ENCODE data around the gene STAU1. TPM values are rescaled to one million over a fixed set of nuclear protein-coding genes. Genes with fewer than 3 reads are reported as not detected.
"Not testable (repeated sequence)": the region's sequence is repeated elsewhere in the genome, so short reads cannot be mapped to it uniquely, and the experiment has no call there.

Gene STAU1
- total RNA-seq, 4 donors from 2014 or later, result 51.4 to 65.6 (median 58.7) TPM

GRCh38 chr20:49096203-49096730 is 91.9 kb downstream of the STAU1 start:
- intact Hi-C loops (cut with DNase I), result no loop called here
- 84 to 87% methylated on average over 7 of the region's 7 CpGs for WGBS, 2 donors
- peaks cover 10 to 100% (median 24%) of the 10 kb centered on the region in 3 donors for H3K36me3 ChIP-seq

DNA sequence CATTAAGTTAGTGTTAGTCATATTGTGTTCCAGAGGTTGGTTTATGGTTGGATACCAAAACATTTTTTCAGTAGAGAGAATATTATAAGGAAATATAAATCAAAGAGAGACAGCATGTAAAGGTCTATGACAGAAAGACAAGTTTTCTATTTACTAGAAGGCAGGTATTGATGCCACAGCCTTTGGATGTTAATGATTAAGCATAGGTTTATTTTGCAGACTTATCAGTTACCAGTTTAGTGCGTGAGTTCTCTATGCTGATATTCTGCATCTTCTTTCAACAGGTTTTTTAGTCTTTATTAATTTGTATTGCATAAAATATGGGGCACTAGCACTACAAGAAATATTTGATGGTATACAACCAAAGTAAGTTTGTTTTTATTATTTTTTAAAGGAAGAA is 96.4 kb downstream of the STAU1 start:
- no peak overlapping the region for H3K4me3 ChIP-seq
- H3K4me1 ChIP-seq, result no peaks in the 10 kb centered on the region
- no peak overlapping the region for H3K27ac ChIP-seq
- TF ChIP-seq POLR2A (IDR thresholded peaks at IDR 0.05), result no peak
- TF ChIP-seq CTCF (IDR thresholded peaks at IDR 0.05), result no peak
- peaks cover 10 to 100% (median 56%) of the 10 kb centered on the region in 3 donors for H3K36me3 ChIP-seq
- H3K9me3 ChIP-seq, result no peaks in the 10 kb centered on the region
- DNase-seq, result no peak
- 89 to 97% methylated on average over 1 of the region's 1 CpG for WGBS, 2 donors
- H3K27me3 ChIP-seq, result no peaks in the 10 kb centered on the region
- intact Hi-C loops (cut with DNase I), result no loop called here

More at GRCh38 chr20:49096203-49096730, 91.9 kb downstream of the STAU1 start:
- no peaks in the 10 kb centered on the region for H3K9me3 ChIP-seq
- no peak overlapping the region for H3K27ac ChIP-seq
- H3K4me1 ChIP-seq, result no peaks in the 10 kb centered on the region
- TF ChIP-seq CTCF (IDR thresholded peaks at IDR 0.05) (no peak), POLR2A (IDR thresholded peaks at IDR 0.05) (no peak)
- DNase-seq, result no peak
- no peaks in the 10 kb centered on the region for H3K27me3 ChIP-seq
- H3K4me3 ChIP-seq, result no peak overlapping the region

DNA sequence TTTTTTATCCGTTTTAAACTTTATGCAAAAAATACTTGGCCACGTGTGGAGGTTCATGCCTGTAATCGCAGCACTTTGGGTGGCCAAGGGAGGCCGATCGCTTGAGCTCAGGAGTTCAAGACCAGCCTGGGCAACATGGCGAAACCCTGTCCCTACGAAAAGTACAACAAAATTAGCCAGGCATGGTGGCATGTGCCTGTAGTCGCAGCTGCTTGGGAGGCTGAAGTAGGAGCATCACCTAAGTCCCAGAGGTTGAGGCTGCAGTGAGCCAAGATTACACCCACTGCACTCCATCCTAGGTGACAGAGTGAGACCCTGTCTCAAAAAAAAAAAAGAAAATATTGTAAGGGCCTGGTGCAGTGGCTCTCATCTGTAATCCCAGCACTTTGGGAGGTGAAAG is 97.0 kb downstream of the STAU1 start:
- no peaks in the 10 kb centered on the region for H3K27me3 ChIP-seq
- no peaks in the 10 kb centered on the region for H3K4me1 ChIP-seq
- no peak for TF ChIP-seq POLR2A (IDR thresholded peaks at IDR 0.05)
- TF ChIP-seq CTCF (IDR thresholded peaks at IDR 0.05), result no peak
- WGBS, 2 donors, result 91 to 97% methylated on average over 8 of the region's 8 CpGs
- no peaks in the 10 kb centered on the region for H3K9me3 ChIP-seq
- H3K27ac ChIP-seq, result no peak overlapping the region
- H3K36me3 ChIP-seq, result peaks cover 10 to 100% (median 53%) of the 10 kb centered on the region in 3 donors
- no peak for DNase-seq
- intact Hi-C loops (cut with DNase I), result no loop called here
- H3K4me3 ChIP-seq, result no peak overlapping the region

DNA sequence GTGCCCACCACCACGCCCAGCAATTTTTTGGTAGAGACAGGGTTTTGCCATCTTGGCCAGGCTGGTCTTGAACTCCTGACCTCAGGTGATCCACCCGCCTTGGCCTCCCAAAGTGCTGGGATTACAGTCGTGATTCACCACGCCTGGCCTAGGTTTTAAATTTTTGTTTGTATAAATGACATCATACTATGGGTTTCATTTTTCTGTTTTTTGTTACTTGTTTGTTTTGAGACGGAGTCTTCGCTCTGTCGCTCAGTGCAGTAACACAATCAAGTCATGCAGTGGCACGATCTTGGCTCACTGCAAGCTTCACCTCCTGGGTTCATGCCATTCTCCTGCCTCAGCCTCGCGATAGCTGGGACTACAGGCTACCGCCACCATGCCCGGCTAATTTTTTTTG is 105.8 kb downstream of the STAU1 start:
- WGBS, 2 donors, result 76 to 91% methylated on average over 12 of the region's 12 CpGs
- H3K27ac ChIP-seq, H3K27me3 ChIP-seq, DNase-seq, H3K4me3 ChIP-seq, H3K4me1 ChIP-seq, H3K9me3 ChIP-seq: not testable (repeated sequence)
- H3K36me3 ChIP-seq, result peaks cover 10 to 100% (median 41%) of the 10 kb centered on the region in 3 donors
- intact Hi-C loops (cut with DNase I), result loop anchor here (10.0 kb wide), 1 partner anchor 47 kb away; no protein-coding TSS in a partner anchor

DNA sequence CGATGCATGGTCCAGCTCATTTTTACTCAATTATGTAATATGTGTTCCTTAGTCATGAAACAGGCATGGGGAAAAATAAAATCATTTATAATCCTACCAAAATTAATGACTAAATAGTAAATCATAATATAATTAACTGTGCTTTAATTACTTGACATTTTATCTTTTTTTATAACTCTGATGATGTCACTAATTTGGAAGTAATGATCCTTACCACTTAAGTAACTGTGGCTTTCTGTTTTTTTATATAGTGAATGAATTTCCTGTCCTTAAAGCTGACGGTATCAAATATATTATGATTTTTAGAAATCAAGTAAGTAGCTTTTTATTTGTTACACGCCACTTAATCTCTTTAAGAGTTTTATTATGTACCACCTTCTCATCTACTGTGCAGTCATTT is 109.8 kb downstream of the STAU1 start:
- 89 to 90% methylated on average over 3 of the region's 3 CpGs for WGBS, 2 donors
- no peak for DNase-seq
- H3K27ac ChIP-seq, result no peak overlapping the region
- H3K27me3 ChIP-seq, result no peaks in the 10 kb centered on the region
- H3K36me3 ChIP-seq, result peaks cover 11 to 100% (median 41%) of the 10 kb centered on the region in 3 donors
- no peak overlapping the region for H3K4me3 ChIP-seq
- no peaks in the 10 kb centered on the region for H3K9me3 ChIP-seq
- intact Hi-C loops (cut with DNase I), result no loop called here
- TF ChIP-seq CTCF (IDR thresholded peaks at IDR 0.05) (no peak), POLR2A (IDR thresholded peaks at IDR 0.05) (no peak)
- H3K4me1 ChIP-seq, result no peaks in the 10 kb centered on the region

DNA sequence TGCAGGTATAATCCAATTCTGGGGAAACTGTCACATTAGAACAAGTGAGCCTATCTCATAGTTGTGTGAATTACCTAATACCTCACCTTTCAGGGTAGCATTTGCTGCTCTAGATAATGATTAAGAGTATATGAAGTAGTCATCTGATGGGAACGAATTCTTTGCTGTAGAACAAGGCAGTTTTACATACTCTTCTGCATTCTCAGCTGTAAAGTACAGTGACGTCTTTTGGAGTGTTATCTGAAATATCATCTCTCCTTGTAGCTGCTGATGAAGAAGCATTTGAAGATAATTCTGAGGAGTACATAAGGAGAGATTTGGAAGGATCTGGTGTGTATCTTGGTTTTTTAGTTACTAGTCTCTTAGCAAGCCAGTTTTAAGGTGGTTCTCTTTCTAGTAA is 113.6 kb downstream of the STAU1 start:
- no peaks in the 10 kb centered on the region for H3K4me1 ChIP-seq
- no peaks in the 10 kb centered on the region for H3K9me3 ChIP-seq
- no peak for DNase-seq
- WGBS, 2 donors, result 82 to 94% methylated on average over 1 to 2 of the region's 2 CpGs
- no peak for TF ChIP-seq POLR2A (IDR thresholded peaks at IDR 0.05)
- TF ChIP-seq CTCF (IDR thresholded peaks at IDR 0.05), result no peak
- intact Hi-C loops (cut with DNase I), result no loop called here
- peaks cover 13 to 100% (median 39%) of the 10 kb centered on the region in 3 donors for H3K36me3 ChIP-seq
- H3K4me3 ChIP-seq, result no peak overlapping the region
- no peak overlapping the region for H3K27ac ChIP-seq
- H3K27me3 ChIP-seq, result no peaks in the 10 kb centered on the region
